ENCODE data around the gene ADCY5.

The ADCY5 gene

DNA sequence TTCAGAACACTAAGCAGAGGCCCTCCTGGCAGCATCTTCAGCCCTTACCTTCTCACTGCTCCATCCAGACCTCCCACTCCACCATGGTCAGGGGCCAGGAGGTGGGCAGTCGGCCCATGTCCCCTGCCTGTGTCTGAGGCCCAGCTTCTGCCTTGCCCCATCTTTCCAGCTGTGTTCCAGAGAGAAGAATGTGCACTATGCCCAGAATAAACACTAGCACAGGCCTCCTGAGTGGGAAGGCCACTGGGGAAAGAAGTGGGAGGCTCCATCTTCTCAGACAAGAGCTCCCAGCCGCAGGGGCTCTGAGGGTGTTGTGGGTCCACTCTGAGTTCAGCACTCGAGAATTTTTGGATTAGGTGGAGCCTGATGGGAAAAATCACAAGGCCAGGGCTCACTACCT lies 44.5 kb downstream of the ADCY5 start:
- DNase-seq = no peak

- DNase-seq = no peak
These were observed 46.9 kb downstream of the ADCY5 start for GRCh38 chr3:123401836-123402530.

- no peak for DNase-seq
These were observed 48.7 kb downstream of the ADCY5 start for GRCh38 chr3:123400169-123400568.

DNA sequence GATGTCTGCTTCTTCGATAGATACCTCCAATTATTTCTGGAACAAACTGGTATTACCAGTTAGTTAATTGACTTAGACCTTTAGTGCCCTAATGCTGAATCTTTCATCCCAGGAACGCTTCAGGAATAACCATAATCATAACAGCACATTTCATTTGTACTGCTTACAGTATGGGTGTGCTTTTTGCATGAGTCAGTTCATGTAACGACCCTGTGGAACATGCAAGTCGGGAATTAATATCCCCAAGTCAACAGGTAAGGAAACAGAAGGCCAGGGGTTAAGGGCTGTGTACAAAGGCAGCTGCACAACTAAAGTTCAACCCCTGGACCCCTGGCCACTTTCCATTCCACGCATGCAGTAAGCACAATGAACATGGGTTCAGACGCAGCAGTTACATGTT lies 49.2 kb downstream of the ADCY5 start:
- DNase-seq = no peak

- no peak for DNase-seq
These were observed 50.7 kb downstream of the ADCY5 start for GRCh38 chr3:123397921-123398785.

DNA sequence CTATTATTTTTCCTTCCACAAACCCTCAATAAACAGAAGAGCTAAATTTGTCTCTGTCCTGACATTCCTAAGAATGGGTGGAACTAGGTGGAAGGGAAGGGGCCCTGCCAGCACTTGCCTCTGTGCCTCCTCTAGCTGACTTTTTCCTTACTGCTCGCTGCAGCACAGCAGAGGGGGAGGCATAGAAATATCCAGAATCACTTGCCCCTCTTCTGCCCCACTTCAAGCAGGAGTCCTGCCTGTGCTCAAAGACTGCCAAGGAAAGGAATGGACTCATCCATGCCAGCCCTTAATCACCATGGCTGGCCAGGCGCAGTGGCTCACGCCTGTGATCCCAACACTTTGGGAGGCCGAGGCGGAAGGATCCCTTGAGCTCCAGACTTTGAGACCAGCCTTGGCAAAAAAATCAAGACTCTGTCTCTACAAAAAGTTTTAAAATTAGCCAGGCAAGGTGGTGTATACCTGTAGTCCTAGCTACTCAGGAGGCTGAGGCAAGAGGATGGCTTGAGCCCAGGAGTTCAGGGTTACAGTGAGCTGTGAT lies 51.8 kb downstream of the ADCY5 start:
- DNase-seq = no peak

DNA sequence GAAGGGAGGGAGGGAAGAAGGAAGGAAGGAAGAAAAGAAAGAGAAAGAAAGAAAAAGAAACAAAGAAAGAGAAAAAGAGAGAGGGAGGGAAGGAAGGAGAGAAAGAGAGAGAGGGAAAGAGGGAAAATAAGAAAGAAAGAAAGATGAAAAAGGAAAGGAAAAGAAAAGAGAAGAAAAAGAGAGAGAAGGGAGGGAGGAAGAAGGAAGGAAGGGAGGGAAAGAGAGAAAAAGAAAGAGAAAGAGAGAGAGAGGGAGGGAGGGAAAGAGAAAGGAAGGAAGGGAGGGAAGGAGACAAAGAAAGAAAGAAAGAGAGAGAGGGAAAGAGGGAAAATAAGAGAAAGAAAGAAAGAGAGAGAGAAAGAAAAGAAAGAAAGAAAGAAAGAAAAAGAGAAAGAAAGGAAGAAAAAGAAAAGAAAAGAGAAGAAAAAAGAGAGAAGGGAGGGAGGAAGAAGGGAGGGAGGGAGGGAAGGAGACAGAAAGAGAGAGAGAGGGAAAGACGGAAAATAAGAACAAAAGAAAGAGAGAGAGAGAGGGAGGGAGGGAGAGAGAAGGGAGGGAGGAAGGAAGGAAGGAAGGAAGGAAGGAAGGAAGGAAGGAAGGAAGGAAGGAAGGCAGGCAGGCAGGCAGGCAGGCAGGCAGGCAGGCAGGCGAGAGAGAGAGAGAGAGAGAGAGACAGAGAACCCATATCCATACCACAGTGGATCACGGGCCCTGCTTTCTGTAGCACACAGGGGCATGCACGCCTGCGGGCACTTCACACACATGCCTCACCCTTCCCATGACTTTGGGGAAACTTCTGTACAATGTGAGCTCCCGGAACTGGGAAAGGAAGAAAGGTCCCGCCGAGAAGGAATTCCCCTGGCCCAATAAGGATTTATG lies 52.5 kb downstream of the ADCY5 start:
- no peak for DNase-seq

DNA sequence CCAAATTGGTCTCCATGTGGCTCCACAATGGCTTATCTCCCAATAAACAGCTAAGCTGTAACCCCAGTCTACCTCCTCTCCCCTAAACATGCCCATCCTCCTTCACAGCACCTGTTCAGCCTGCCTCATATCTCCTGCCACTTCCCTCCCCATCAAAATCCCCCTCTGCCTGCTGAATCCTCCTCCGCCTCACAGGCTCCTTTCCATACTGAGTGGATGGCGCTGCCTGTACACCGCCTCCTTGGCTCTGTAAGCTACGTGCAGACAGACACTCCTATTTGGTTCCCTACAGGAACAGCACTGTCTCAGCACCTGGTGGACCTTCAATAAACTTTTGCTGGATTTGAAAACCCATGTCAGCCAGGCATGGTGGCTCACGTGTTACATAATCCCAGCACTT lies 53.7 kb downstream of the ADCY5 start:
- DNase-seq = no peak

DNA sequence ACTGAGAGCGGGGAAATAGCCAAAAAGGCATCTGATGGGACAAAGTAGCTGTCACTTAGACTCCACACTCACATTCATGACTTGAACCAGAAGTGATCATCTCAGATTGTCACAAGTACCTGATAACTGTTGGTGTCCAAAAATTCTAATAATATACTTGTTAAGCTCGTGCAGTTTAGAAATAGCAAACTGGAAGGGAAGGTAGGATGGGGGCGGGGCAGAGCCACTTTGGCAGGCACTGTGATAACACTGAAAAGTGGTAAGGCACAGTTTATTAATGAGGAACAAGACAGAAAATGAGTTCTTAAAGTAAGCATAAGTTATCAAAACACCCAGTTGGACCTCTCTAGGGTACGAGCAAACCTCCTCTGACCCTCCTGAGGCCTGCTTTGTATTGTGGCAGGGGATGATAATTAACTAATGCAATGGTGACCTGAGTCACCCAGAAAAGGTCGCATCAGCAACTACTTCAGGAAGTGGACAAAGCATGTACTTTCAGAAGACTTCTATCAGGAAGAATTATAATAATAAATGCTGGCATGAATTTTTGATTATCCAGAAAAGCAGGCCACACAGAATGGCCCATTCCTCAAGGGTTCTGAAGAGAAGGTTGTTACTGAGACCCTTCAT lies 54.4 kb downstream of the ADCY5 start:
- no peak for DNase-seq

- DNase-seq = no peak
These were observed 55.8 kb downstream of the ADCY5 start for GRCh38 chr3:123392871-123393620.

- DNase-seq = no peak
These were observed 56.5 kb downstream of the ADCY5 start for GRCh38 chr3:123392368-123392767.

DNA sequence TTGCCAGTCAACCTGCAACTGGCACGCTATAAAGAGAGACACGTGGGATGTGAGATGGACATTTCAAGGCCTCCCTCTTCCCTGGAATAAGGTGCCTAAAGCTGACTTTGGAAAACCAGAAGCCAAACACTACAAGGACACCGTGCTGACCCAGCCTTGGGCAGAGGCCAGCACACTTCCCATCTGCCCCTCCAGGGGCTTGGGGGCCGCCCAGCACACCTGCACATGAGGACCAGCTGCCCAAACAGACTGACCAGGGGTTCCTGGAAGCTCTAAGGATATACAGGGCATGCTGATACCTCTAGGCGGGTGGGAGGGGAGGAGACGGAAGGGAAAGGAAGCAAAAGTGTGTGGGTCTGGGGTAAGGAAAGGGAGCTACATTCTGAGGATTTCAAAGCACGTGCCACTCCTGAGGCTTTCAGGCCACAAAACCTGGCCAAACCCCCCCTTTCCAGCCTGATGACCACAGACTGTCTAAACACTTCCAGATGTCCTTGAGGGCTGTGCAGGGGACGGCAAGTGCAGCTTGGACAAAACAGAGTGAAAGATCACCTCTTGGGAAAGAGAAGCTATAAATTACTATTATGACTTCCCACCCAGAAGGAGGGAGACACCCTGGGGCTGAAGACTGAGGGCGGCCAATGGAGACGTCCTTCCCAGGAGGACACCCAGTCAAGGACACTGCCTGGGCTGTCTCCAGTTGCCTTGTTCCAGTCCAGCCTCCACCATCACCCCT lies 57.9 kb downstream of the ADCY5 start:
- no peak for DNase-seq

DNA sequence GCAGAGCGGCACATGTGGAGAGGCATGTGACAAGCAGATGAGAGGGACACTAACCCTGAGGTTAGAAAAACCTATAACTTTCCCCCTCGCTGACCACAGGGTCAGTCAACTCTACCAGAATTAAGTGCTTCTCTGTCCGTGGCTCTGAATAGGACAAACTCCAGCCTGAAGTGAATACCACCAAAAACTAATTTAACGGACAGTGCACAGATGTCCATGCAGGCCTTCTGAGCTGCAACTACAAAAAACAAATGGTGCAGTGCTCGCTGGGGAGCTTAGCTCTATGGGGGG lies 59.3 kb downstream of the ADCY5 start:
- no peak for DNase-seq

DNA sequence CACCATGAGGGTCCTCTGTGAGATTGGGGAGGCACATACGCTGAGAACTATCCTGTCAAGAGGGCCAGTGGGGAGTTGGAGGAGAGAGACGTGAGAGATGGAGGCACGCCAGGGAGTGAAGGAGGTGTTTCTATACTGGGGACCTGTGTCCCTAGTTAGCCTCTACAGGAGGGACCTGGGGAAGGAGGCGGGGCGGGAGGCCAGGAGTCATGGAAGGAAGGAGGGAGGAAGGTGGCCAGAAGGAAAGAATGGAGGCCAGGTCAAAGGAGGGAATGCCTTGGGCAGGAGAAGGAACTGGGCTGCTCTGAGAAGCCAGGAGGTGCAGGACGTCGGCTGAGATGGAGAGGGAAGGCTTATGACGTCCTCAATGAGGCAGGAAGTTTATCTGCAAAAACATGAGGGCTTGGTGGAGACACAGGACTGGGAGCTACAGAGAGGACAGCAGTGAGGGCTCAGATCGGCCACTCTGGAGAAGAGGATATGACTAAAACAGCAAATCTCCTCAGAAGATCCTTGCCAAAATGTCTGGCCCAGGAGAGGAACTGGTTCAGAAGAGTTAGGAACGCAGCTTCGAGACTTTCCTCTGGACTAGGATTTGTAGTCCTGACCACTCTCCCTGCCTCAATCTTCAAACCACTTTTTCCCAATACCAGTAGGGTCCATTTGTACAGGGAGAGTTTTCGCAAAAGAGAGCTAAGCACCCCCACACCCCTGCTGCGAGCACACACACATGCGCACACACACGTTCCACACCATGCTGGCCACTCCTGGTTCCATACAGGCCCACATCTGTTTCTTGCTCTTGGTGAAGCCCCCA lies 59.9 kb downstream of the ADCY5 start:
- no peak for DNase-seq

GRCh38 chr3:123388042-123388441 lies 60.8 kb downstream of the ADCY5 start:
- DNase-seq = no peak

GRCh38 chr3:123387532-123387931 lies 61.4 kb downstream of the ADCY5 start:
- DNase-seq = no peak

DNA sequence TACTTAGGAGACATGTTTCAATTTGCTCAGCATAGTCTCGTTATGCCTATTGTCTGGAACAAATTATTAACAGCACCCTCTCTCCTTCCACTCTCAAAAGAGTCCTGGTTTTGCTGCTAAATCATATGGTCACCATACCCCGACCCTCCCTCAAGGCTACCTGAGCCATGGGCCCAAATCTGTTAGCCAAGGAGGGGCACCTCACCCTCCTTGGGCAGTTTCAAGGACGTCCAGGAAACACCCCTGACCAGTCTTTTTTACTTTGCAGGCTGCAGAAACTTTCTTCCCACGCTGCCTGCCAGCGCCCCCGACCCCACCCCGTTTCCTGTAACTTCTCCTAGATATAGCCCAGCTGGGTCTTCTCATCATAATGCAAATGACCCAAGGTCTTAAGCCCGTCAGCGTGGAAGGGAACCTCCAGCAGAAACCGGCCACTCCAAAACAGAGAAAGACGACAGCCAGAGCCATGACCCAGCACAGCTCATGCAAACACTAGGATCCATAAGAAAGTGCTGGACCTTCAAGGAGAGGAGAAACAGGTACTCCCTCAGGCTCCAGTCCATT lies 62.3 kb downstream of the ADCY5 start:
- DNase-seq = no peak

DNA sequence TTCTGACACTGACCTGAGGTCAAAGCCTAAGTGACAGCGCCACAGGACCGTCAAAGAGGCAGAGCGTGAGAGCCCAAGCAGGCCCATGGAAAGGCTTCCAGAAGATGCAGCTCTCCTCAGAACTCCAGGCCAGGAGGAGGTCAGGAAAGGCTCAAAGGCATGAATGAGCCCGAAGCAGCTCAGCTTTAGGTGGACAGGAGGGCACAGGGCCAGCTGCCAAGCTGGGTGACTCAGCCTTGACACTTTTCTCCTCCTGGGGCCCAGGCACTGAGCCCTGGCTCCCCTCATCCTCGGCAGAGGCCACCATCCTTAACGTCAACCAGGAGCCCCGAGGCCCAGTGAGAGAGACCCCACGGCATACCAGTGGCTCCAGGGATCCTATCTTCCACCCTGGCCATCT lies 62.9 kb downstream of the ADCY5 start:
- no peak for DNase-seq

GRCh38 chr3:123385499-123385898 lies 63.4 kb downstream of the ADCY5 start:
- no peak for DNase-seq

DNA sequence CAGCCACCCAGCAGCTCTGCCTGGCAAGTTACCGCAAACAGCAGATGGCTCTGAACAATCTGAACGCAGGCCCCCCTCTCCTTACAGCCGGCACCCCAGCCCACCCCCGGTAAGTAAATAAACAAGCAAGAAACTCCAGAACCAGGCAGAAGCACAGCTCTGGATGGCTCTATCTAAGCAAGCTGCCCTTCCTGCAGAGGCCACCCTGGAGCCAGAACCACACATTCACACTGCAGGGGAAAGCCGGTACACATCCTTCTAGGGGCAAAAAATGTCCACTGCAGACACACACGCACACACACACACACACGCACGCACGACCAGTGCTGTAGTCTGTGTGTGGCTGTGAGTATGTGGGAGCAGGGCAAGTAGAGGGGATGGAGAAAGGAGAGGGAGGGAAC lies 63.9 kb downstream of the ADCY5 start:
- DNase-seq = no peak

All from activated CD4-positive, alpha-beta T cell treated with anti-CD3 and anti-CD28 coated beads for 1 hour (primary cell).